Non-pigmented ciliary epithelial cell (primary cell): ENCODE results near the gene EWSR1.

Experiments
- DNase-seq: peaks from one replicate; pipeline ENCODE4 v3.0.0-alpha.2; 2010; ENCODE audit warnings: low read depth

Gene EWSR1

GRCh38 chr22:29306835-29307595, 38.9 kb downstream of the EWSR1 start:
- DNase-seq: no peak

GRCh38 chr22:29307596-29308147, 39.6 kb downstream of the EWSR1 start:
- no peak for DNase-seq

DNA sequence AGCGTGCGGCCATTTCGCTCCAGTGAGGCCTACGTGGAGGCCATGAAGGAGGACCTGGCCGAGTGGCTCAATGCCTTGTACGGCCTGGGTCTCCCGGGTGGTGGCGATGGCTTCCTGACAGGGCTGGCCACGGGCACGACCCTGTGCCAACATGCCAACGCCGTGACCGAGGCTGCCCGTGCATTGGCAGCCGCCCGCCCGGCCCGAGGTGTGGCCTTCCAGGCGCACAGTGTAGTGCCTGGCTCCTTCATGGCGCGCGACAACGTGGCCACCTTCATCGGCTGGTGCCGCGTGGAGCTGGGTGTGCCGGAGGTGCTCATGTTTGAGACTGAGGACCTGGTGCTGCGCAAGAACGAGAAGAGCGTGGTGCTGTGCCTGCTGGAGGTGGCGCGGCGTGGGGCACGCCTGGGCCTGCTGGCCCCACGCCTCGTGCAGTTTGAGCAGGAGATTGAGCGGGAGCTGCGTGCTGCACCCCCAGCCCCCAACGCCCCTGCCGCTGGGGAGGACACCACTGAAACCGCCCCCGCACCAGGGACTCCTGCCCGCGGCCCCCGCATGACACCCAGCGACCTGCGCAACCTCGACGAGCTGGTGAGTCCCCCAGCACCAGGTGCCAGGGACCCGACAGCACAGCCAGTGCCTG, 40.2 kb downstream of the EWSR1 start:
- DNase-seq: no peak

- peak; percentile 47 for DNase-seq
Measured at GRCh38 chr22:29308791-29309262, 40.8 kb downstream of the EWSR1 start.

DNA sequence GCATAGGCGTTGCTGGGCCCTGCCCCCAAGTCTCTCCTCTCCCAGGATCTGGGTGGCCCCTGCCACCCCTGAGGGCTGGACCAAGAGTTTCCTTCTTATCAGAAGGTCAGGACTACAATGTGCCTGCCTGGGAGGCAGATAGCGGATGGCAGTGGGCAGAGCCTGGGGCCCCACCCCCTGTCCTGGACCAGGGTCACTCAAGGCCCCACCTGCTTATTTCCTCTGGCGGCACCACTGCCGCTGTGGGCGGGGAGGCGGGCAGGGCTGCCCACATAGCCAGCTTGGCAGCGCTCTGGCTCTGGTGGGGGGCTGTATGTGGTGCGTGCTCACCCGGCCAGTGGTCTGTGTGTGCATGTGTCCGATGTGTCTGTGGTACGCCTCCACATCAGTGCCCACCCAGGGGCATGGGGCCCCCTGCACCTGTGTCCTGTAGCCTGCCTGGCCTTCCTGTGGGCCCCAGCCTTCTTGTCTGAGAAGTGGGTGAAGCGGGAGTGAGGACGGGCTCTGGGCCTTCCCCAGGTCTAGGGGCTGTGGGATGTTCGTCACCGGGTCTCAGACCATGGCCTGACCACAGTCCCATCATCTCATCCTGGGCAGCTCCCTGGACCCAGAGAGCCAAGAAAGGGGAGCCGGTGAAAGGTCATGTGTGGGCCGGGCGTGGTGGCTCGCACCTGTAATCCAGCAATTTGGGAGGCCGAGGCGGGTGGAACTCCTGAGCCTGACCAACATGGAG, 41.4 kb downstream of the EWSR1 start:
- no peak for DNase-seq

GRCh38 chr22:29310065-29310862, 42.2 kb downstream of the EWSR1 start:
- DNase-seq: no peak

DNA sequence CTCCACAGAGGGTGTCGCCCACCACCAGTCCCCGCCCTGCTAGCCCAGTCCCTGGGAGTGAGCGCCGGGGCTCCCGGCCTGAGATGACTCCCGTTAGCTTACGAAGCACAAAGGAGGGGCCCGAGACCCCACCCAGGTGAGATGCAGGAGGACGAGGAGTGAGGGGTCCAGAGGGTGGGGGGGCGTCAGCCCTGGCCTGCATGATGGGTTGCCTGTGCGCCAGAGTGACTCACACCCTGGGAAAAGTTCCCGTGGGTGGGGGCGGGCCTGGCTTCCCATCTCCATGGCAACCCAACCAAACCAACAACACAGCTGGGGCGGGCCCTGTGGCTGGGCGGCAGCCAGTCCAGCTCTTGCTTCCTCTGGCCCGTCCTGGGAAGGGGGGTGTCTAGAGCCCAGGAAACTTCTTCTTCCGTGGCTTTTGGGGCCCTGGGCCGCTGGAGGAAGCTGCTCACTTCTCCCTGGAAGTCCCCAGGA, 42.8 kb downstream of the EWSR1 start:
- peak; percentile 83 for DNase-seq

GRCh38 chr22:29311464-29312217, 43.6 kb downstream of the EWSR1 start:
- no peak for DNase-seq

DNA sequence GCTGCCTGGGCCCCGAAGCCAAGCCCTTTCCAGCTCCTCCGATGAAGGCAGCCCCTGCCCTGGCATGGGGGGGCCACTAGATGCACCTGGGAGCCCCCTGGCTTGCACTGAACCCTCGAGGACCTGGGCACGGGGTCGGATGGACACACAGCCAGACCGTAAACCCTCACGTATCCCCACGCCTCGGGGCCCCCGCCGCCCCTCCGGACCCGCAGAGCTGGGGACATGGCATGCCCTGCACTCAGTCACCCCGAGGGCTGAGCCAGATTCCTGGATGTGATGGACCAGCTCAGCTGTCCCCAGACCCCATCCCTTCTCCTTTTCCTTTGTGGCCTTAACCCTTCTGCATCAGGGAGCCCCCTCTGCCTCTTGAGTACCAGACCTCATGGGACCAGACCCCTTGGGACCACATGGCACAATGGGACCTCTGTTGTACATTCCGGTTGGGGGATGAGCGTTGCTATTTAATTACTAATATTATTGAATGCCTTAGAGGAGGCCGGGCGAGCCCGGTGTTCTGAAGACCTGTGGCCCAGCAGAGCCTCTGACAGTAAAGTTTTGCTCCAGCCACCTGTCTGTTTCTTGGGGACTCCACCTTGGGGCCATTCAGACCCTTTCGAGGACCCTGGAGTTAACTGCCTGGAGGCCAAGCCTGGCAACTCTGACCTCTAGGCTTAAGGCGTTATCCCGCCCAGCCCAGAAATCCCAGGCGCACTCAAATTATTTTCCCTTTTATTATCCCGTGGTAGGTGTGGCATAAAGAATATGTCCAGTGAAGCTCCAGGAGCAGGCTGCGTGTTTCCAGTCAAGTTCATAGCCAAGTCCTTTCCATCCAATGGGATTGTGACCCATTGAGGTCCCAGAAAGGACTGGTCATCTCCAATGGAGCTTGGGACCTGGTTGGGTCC, 44.4 kb downstream of the EWSR1 start:
- no peak for DNase-seq

GRCh38 chr22:29313126-29313575, 45.1 kb downstream of the EWSR1 start:
- DNase-seq: no peak

DNA sequence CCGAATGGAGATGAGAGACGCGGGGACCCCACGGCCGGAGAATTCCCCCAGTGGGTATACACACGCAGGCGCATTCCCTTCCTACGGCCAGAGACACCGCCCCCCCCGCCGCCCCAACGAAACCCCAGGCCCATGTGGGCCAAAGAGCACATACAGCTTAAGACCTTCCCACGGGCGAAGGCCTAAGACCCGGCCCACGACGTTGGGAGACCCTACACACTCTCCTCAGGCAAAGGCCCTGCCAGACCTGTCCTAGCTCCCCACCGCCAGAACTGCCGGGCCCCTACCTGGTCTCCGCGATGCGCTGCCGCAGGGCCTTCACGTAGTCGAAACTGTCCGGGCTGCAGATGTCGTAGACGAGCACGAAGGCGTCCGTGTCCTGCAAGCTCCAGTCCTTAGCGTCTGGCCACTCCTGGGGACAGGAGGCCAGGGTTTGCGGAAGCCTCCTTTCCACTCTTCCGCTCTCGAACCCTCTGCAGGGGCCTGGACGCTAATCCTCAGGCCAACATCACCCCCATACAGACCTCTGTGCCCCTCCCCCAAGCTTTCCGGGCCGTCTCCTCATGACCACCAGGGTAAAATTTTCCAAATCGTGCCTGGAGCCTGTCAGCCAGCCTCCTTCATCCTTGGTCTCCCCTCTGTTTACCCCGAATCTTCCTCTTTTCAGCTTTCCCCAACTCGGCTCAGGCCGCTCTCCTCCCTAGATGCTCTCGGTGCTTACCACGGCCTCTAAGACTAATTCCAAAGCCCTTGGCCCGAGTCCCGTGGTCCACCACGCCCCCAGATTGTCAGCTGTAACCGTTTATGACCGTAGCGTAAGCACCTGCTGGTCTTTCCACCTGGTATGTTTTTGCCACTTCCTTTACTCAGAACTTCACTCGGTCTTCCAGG, 45.8 kb downstream of the EWSR1 start:
- no peak for DNase-seq

DNA sequence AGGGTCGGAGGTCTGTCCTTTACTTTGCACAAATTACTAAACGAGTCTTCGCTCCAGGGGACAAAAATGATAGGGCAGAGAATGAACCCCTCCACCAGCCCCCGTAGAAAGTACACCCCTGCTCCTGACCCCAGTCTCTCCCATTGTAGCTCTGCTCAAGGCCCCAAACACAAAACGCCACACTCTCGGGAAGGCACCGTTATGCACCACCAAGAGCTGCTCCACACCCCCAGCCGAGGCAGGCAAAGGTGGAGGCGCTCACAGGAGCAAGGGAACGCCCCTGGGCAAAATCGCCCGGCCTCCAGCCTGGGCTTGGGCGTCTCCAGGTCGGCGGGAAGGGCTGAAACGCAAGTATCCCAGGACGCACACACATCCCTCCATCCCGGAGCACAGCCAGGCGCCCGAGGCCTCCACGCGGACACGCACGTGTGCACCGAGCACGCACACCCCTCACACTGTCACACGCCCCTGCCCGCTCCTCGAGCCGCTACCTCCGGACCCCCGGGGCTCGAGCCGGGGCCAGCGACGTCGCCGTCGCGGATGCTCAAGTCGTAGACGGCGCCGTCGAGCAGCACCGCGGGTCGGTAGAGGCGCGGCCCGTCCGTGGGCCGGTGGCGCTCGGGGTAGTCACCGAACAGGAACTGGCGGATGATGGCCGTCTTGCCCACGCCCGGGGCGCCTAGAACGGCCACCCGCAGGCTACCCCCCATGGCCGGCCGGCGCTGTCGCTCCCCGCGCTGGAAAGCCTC, 46.6 kb downstream of the EWSR1 start:
- no peak for DNase-seq

GRCh38 chr22:29315286-29316140, 47.4 kb downstream of the EWSR1 start, which contains the start of gene RASL10A:
Gene RASL10A (minus strand): TSS chr22:29315697. CDS start chr22:29315246, 451 bp downstream.
- no peak for DNase-seq

DNA sequence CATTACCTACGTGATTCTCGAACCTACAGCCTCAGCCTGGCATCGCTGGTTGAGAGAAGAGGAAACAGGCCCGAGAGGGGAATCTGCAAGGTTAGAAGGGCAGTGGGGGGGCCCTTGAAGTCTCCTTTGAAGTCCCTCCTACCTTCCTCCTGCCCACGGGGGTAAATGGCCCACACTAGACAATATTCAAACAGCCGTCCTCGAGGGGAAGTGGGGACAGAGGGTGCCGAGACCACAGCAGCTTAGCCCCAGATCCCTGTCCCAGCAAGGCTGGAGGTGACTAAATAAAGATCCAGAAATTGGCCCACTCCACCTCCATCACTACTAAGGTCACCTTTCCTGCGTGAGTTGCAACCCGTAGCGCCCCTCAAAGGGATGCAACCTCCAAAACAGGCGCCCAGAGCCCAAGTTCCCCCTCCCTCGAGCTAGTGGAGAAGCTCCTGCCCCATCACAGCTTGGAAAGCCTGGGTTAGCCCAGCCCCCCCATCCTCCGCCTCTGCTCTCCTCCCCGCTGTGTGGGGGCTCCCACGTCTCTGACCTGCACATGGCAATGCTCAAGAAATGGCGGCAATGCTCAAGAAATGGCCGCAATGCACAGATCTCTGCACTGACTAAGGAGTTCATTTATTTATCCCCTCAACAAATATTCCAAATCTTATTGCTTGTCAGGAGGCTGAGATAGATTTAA, 48.2 kb downstream of the EWSR1 start:
- DNase-seq: no peak

DNA sequence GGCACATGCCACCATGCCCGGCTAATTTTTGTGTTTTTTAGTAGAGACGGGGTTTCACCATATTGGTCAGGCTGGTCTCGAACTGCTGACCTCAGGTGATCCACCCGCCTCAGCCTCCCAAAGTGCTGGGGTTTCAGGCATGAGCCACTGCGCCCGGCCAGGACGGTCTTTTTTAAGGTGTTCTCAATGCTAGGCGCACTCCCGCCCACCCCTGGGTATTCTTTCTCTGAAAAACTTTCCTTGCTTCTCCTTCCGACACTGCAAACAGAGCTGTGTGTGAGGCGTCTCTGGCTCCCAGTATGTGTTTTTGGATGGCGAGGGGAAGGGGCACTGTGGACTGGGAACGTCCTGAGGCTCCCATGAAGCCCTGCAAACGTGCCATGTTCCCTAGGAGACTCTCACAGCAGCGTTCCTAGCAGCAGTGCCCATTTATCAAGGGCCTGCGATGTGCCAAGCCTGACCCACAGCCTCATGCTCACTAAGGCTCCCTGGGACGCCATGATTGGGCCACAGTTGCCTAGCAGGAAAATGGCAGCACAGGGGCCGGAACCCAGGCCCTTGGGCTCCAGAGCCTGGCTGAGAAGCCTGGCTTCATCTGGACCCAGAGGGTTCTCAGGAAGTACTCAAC, 49.9 kb downstream of the EWSR1 start:
- no peak for DNase-seq

DNA sequence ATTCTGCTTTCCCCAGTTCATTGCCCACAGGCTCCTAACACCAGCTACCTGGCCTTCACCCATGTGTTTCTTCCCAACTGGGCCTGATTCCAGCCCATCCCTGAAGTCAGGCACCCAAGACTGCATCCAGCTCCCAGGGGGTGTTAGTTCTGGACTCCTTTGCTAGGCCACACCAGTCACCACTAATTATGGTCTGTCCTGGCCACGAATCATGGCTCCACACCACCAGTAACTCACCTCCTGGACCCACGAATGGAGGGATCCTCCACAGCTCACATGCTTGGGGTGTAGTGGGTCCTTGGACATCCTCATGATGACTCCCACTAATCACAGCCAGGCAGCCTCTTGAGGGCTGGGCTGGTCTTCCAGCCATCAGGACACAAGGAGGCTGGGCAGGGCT, 51.0 kb downstream of the EWSR1 start:
- no peak for DNase-seq
